Measurements from ENCODE around the gene SRSF11.

DNA sequence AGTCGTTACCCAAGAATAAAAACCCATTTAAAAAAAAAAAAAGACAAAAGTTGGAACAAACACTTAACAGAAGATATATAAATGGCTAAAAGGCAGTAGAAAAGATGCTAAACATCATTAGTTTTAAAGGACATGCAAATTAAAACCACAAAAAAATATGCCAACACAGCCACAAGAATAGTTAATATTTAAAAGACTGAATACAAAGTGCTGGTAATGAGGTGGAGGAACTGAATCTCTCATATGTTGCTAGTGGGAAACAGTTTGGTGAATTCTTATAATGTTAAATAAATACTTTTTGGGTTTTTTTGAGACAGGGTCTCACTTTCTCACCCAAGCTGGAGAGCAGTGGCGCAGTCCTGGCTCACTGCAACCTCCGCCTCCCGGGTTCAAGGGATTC lies 25.8 kb upstream of the SRSF11 start:
- no peak for TF ChIP-seq POLR2A (IDR thresholded peaks at IDR 0.05)
- TF ChIP-seq, protein P1, sequence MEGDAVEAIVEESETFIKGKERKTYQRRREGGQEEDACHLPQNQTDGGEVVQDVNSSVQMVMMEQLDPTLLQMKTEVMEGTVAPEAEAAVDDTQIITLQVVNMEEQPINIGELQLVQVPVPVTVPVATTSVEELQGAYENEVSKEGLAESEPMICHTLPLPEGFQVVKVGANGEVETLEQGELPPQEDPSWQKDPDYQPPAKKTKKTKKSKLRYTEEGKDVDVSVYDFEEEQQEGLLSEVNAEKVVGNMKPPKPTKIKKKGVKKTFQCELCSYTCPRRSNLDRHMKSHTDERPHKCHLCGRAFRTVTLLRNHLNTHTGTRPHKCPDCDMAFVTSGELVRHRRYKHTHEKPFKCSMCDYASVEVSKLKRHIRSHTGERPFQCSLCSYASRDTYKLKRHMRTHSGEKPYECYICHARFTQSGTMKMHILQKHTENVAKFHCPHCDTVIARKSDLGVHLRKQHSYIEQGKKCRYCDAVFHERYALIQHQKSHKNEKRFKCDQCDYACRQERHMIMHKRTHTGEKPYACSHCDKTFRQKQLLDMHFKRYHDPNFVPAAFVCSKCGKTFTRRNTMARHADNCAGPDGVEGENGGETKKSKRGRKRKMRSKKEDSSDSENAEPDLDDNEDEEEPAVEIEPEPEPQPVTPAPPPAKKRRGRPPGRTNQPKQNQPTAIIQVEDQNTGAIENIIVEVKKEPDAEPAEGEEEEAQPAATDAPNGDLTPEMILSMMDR (IDR thresholded peaks at IDR 0.05): no peak
- no peak for TF ChIP-seq EP300 (IDR thresholded peaks at IDR 0.05)

All from gastroesophageal sphincter (tissue), 3 donors.